Karpas-422 (cell line): ENCODE measurements around the gene TSC2. TPM values are rescaled to one million over a fixed set of nuclear protein-coding genes. Genes with fewer than 3 reads are reported as not detected.
A peak's percentile ranks its signal among the peaks of the same experiment; 100 is the strongest.
"Not testable (repeated sequence)": the region's sequence is repeated elsewhere in the genome, so short reads cannot be mapped to it uniquely, and the experiment has no call there.

Source experiments
- DNase-seq: peaks from one replicate; pipeline ENCODE4 v3.0.0-alpha.2; 2015
- H2AFZ ChIP-seq: fragments of 200-600 bp; sonication (generic); 2 replicates; pipeline ENCODE4 v1.6.1; 2014; ENCODE audit warnings: antibody characterized with exemption, low read length, mixed read lengths
- H3K27ac ChIP-seq: fragments of 200-600 bp; sonication (generic); 2 replicates; pipeline ENCODE4 v1.5.1; 2014; ENCODE audit warnings: mild to moderate bottlenecking, low read length, moderate library complexity
- H3K27me3 ChIP-seq: fragments of 200-600 bp; sonication (generic); 2 replicates; pipeline ENCODE4 v1.6.1; 2014; ENCODE audit warnings: low read length, mixed read lengths
- H3K36me3 ChIP-seq: fragments of 200-600 bp; sonication (generic); 2 replicates; pipeline ENCODE4 v1.6.1; 2014; ENCODE audit warnings: low read length, mixed read lengths; ENCODE audit not compliant: insufficient read depth
- H3K4me1 ChIP-seq: fragments of 200-600 bp; sonication (generic); 2 replicates; pipeline ENCODE4 v1.6.1; 2014; ENCODE audit warnings: mild to moderate bottlenecking, low read length, mixed read lengths
- H3K4me2 ChIP-seq: fragments of 200-600 bp; sonication (generic); 2 replicates; pipeline ENCODE4 v1.6.1; 2014; ENCODE audit warnings: low read length, low read depth, mild to moderate bottlenecking; ENCODE audit not compliant: poor library complexity, severe bottlenecking
- H3K4me3 ChIP-seq: fragments of 200-600 bp; sonication (generic); 2 replicates; pipeline ENCODE4 v1.5.1; 2014; ENCODE audit warnings: mild to moderate bottlenecking, antibody characterized with exemption, low read length, mixed read lengths
- H3K79me2 ChIP-seq: fragments of 200-600 bp; sonication (generic); 2 replicates; pipeline ENCODE4 v1.6.1; 2014; ENCODE audit warnings: mild to moderate bottlenecking, low read length, mixed read lengths
- H3K9ac ChIP-seq: fragments of 200-600 bp; sonication (generic); 2 replicates; pipeline ENCODE4 v1.6.0; 2014; ENCODE audit warnings: low read length
- H3K9me2 ChIP-seq: fragments of 200-600 bp; sonication (generic), shearing (Covaris generic); replicated peaks from 2 replicates; pipeline ENCODE4 v1.6.0; 2014; ENCODE audit warnings: mild to moderate bottlenecking, low read length, moderate library complexity; ENCODE audit not compliant: insufficient read depth
- H3K9me3 ChIP-seq: fragments of 300-700, 200-600 bp; sonication (generic); 2 replicates; pipeline ENCODE4 v1.6.1; 2014; ENCODE audit warnings: low read length, mixed read lengths
- H4K20me1 ChIP-seq: fragments of 200-600 bp; sonication (generic); 2 replicates; pipeline ENCODE4 v1.6.1; 2014; ENCODE audit warnings: mild to moderate bottlenecking, antibody characterized with exemption, low read length, low read depth; ENCODE audit not compliant: insufficient read depth
- total RNA-seq: library from RNA; depleted of rRNA; stranded (reverse); fragments of >200 nt; shearing (Covaris generic); gene quantifications from 2 replicates; pipeline ENCODE4 v1.2.3, GENCODE V29; 2014; ENCODE audit warnings: low replicate concordance

Gene TSC2
- total RNA-seq, 1 experiment from 2014 or later = 33.3 TPM

DNA sequence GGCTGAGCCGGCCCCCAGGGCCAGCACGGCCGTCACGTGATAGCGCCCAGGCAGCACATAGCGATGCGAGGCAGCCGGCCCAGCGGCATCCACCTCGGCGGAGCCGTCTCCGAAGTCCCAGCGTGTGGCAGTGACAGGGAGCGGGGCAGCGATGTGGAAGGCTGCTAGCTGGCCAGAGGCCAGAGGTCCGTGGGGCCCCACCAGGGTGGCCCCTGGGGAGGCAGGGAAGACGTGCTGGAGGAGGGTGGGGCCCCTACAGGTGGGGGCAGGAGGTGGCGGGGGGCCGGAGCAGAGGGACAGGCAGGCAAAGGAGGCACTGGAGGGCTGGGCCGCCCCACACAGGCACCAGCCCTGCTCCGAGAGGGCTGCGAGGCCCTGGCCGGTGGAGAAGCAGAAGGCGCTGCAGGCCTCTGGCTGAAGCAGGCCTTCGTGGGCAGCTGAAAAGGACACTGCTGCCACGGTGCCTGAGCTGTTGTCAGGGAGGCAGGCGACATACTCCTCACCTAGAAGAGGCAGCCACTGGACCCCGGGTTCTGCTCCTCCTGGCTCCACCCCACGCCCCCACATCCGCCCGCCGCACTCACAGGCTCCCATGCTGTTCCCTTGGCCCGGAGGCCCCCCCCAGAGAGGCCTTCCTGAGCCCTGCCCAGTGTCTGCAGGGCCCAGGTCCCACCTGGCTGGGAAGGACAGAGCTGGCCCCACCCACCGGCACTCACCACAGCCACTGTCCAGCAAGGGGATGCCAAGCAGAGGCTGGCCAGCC lies 70.4 kb downstream of the TSC2 start:
- H3K4me1 ChIP-seq, H3K27ac ChIP-seq, H3K79me2 ChIP-seq, DNase-seq, H3K4me3 ChIP-seq, H3K9me3 ChIP-seq, H3K36me3 ChIP-seq, H3K9ac ChIP-seq, H3K27me3 ChIP-seq, H3K9me2 ChIP-seq, H2AFZ ChIP-seq, H3K4me2 ChIP-seq, H4K20me1 ChIP-seq: not testable (repeated sequence)

DNA sequence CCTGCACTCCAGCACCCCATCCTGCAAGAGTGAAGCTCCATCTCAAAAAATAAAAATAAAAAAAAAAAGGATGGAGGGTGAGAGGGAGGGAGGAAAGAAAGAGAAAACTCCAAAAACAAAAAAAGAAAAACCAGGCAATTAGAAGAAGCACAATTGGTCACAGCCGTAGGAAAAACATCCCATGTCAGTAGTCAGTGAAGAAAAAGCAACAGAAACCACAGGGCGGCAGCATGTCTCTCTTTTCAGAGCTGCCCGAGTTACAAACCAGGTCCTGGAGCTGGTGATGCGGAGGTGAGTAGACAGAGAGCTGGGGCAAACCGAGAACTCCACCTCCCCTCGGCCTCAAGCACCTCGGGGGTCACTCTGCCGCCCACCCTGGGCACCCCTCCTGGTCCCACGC lies 73.5 kb downstream of the TSC2 start:
- not testable (repeated sequence) for H3K27ac ChIP-seq, H3K4me3 ChIP-seq, H4K20me1 ChIP-seq, H3K9me2 ChIP-seq, H3K27me3 ChIP-seq, H3K9me3 ChIP-seq, H3K36me3 ChIP-seq, H2AFZ ChIP-seq, H3K4me1 ChIP-seq, H3K4me2 ChIP-seq, H3K9ac ChIP-seq
- DNase-seq = peak; percentile 78
- H3K79me2 ChIP-seq = peaks cover 11% of the 10 kb centered on the region

DNA sequence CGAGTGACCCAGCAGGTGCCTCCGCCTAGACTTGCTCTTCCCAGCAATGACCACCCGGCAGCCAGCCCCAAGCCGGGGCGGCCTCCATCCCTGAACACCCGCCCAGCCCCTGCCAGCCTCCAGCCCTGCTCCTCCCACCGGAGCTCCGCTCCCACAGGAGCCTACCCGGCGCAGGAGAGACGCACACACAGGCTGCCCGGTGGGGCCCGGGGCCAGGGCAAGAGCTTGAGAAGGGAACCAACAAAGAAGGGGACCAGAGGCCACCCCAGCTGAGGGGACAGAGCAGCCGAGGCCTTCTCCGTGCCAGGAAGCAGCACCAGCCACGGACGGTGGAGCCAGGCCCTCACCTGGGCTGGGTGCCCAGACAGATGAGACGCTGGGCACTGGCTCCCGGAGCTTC lies 74.1 kb downstream of the TSC2 start:
- H3K9me2 ChIP-seq = no peaks in the 10 kb centered on the region
- DNase-seq = no peak
- no peak overlapping the region for H3K4me3 ChIP-seq
- no peaks in the 10 kb centered on the region for H3K36me3 ChIP-seq
- no peaks in the 10 kb centered on the region for H3K27me3 ChIP-seq
- H3K9me3 ChIP-seq = no peaks in the 10 kb centered on the region
- H3K9ac ChIP-seq = no peak overlapping the region
- no peak overlapping the region for H3K4me2 ChIP-seq
- H3K4me1 ChIP-seq = no peaks in the 10 kb centered on the region
- H3K79me2 ChIP-seq = peaks cover 15% of the 10 kb centered on the region
- no peak overlapping the region for H2AFZ ChIP-seq
- H3K27ac ChIP-seq = no peak overlapping the region
- peaks cover under 1% of the 10 kb centered on the region; the same call in 1 of the 2 replicates for H4K20me1 ChIP-seq

DNA sequence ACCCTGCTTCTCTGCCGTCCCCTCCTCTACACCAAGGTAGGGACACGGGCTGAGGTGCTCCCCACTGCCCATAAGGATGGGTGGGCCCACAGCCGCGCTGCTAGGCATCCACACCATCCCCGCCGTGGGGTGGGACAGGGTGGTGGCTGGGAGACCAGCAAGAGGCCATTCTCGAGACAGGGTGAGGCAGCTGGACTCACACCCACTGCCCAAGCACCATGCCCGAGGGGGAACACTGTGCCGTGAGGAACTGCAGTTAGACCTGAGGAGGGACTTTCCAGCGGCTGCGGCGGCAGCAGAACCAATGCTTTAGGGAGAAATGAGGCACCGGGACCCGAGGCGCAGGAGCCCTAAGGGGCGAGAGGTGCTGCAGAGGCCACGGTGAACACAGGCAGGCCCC lies 74.6 kb downstream of the TSC2 start:
- Histone ChIP-seq H2AFZ (no peak overlapping the region), H3K9me2 (no peaks in the 10 kb centered on the region), H3K79me2 (peaks cover 20% of the 10 kb centered on the region), H4K20me1 (peaks cover 6% of the 10 kb centered on the region; the same call in 1 of the 2 replicates), H3K27ac (no peak overlapping the region), H3K36me3 (no peaks in the 10 kb centered on the region), H3K4me2 (no peak overlapping the region), H3K9ac (no peak overlapping the region), H3K27me3 (no peaks in the 10 kb centered on the region), H3K4me3 (no peak overlapping the region), H3K4me1 (no peaks in the 10 kb centered on the region), H3K9me3 (no peaks in the 10 kb centered on the region)
- no peak for DNase-seq

DNA sequence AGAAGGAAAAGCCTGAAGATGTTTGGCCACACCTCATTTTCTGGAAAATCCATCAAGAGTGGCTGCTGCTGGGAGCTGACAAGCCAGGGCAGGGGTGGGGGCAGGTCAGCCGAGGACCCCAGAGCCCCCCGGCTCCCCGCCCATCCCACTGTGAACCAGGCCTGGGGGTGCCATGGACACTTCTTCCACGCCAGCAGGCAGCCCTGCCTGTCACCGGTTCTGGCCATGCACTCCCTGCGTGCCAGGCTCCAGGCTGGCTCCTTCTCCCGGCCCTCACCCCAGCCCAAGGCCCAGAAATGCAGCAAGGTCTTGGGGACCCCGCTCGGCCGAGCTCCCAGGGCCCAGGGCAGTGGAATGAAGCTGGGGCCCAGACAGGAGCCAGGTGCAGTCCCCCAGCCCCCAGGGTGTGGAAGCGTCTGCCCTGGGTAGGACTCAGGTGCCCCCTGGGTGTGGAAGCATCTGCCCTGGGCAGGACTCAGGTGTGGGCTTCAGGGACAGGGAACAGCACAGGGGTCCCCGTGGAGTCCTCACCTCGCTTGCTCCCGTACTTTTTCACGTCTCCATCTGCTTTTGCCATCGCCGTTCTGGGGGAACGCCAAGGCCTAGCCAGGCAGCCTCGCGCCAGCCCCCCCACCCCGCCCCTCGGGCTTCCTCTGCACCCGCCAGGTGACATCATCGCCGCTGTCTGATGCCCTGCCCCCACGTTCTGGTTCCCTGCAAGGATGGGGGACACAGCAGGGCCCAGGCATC lies 75.3 kb downstream of the TSC2 start:
- H3K9me3 ChIP-seq = not testable (repeated sequence)

DNA sequence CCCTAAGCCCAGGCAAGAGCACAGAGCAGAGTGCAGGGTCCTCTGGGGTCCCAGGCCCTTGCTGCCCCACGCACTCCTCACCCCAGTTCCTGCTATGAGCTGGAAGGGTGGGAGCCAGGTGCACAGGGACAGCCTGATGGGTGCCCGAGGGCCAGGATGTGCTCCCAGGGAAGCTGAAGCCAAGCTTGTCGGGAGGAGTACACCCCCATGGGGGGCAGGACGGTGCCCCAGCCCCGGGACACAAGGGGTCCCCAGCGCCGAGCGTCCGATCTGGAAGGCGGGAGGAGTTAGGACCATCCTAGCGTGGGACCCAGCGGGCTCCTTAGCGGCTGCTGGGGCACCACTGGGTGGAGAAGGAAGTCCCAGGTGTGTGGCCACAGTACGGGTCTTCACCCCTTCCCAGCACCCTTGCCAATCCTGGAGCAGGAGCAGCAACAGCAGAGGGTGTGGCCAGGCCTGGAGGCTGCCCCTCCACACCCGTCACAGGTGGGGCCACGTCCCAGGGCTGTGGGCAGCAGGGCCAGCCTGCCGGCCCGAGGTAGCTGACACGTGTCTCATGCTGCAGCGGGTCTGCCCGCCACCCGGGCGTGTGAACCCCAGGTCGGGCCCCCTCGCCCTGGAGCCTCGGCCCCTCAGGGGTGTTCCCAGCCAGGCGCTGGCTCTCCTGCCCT lies 76.1 kb downstream of the TSC2 start:
- not testable (repeated sequence) for H4K20me1 ChIP-seq, H3K36me3 ChIP-seq, H3K4me3 ChIP-seq, DNase-seq, H3K27me3 ChIP-seq, H3K27ac ChIP-seq, H2AFZ ChIP-seq, H3K9me2 ChIP-seq, H3K9me3 ChIP-seq, H3K4me2 ChIP-seq, H3K4me1 ChIP-seq, H3K9ac ChIP-seq
- peaks cover 23% of the 10 kb centered on the region for H3K79me2 ChIP-seq

More for the DNA sequence above, 75.3 kb downstream of the TSC2 start:
- not testable (repeated sequence) for H3K27ac ChIP-seq, H3K27me3 ChIP-seq, H3K36me3 ChIP-seq, H3K9ac ChIP-seq, H2AFZ ChIP-seq, H4K20me1 ChIP-seq, H3K9me2 ChIP-seq, DNase-seq, H3K4me3 ChIP-seq, H3K4me1 ChIP-seq, H3K4me2 ChIP-seq
- H3K79me2 ChIP-seq = peaks cover 23% of the 10 kb centered on the region

DNA sequence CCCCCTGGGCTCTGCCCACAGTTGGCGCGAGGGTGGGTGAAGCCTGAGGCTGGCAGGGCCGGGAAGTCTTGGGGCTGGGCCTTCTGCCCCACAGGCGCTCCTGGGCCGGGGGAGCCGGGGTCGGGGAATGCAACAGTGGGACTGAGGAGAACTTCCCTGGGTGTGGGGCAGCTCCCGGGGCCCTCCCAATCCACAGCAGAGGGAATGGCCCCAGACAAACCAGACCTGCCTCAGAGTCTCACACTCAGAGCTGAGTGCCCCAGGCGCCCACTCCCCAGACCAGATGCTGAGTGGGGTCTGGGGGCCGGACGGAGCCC lies 76.5 kb downstream of the TSC2 start:
- DNase-seq, H3K27me3 ChIP-seq, H3K36me3 ChIP-seq, H4K20me1 ChIP-seq, H3K4me2 ChIP-seq, H3K9ac ChIP-seq, H3K4me3 ChIP-seq, H3K9me2 ChIP-seq, H2AFZ ChIP-seq, H3K27ac ChIP-seq, H3K9me3 ChIP-seq: not testable (repeated sequence)
- H3K79me2 ChIP-seq = peaks cover 23% of the 10 kb centered on the region
- peaks cover 11% of the 10 kb centered on the region for H3K4me1 ChIP-seq

DNA sequence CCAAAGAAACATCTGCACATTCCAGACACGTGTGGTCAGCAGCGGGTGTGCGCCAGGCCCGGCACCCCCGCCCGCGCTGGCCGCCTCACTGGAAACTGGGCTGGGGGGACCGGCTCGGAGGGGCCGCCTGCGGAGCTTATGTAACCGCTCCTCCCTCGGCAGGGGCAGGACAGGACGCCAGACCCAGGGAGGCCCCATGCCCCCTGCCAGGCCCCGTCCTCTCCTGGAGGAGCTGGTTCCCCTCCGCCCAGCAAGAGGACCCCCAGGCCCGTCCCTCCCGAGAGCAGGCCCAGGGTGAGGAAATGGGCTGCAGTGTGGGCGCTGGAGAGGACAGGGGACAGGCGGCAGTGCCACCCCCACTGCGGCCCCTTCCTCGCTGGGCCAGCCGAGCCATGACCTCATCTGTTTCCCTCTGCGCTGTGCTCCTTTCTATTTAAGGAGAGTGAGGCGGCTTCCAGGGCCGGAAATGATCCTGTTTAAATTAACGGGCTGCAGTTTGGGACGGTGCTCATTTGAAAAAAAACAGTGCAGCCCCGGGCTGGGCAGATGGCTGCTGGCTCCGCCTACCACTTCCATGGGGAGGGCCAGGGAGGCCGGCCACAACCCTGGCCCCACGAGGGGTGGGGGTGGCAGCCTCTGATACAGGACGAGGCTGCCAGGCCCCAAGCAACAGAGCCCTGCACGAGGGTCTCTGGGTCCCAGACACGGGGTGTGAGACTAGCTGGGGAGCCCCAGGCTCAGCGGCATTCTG lies 77.1 kb downstream of the TSC2 start:
- H3K9me2 ChIP-seq, H3K9me3 ChIP-seq, H3K27ac ChIP-seq, H3K27me3 ChIP-seq, H3K4me2 ChIP-seq, H3K4me3 ChIP-seq, H4K20me1 ChIP-seq, DNase-seq, H2AFZ ChIP-seq, H3K9ac ChIP-seq, H3K36me3 ChIP-seq: not testable (repeated sequence)
- H3K4me1 ChIP-seq = peaks cover 14% of the 10 kb centered on the region
- peaks cover 23% of the 10 kb centered on the region for H3K79me2 ChIP-seq
